Ishikawa (cell line): ENCODE results near the gene KIRREL3.

Experiments used
- CEBPB ChIP-seq: IDR thresholded peaks from 2 replicates; pipeline ENCODE4 v1.6.1; 2012
- CREB1 ChIP-seq: IDR thresholded peaks from 2 replicates; pipeline ENCODE4 v1.6.1; 2012; ENCODE audit warnings: low read depth
- EGR1 ChIP-seq: IDR thresholded peaks from 2 replicates; pipeline ENCODE4 v1.6.1; 2012
- EP300 ChIP-seq: IDR thresholded peaks from 2 replicates; pipeline ENCODE4 v1.6.1; 2012; ENCODE audit warnings: borderline replicate concordance
- FOXM1 ChIP-seq: IDR thresholded peaks from 2 replicates; pipeline ENCODE4 v1.6.1; 2012; ENCODE audit warnings: low read depth, borderline replicate concordance
- MAX ChIP-seq: IDR thresholded peaks from 2 replicates; pipeline ENCODE4 v1.6.1; 2012
- NFIC ChIP-seq: IDR thresholded peaks from 2 replicates; pipeline ENCODE4 v1.6.1; 2012
- RAD21 ChIP-seq: IDR thresholded peaks from 2 replicates; pipeline ENCODE4 v1.6.1; 2012; ENCODE audit warnings: low read depth
- REST ChIP-seq: IDR thresholded peaks from 2 replicates; pipeline ENCODE4 v1.6.1; 2012; ENCODE audit warnings: low read depth, mild to moderate bottlenecking
- TAF1 ChIP-seq: IDR thresholded peaks from 2 replicates; pipeline ENCODE4 v1.6.1; 2012; ENCODE audit warnings: low read depth, mild to moderate bottlenecking
- TCF12 ChIP-seq: IDR thresholded peaks from 2 replicates; pipeline ENCODE4 v1.6.1; 2012; ENCODE audit warnings: low read depth
- USF1 ChIP-seq: IDR thresholded peaks from 2 replicates; pipeline ENCODE4 v1.6.1; 2012
- YY1 ChIP-seq: IDR thresholded peaks from 2 replicates; pipeline ENCODE4 v1.6.1; 2012; ENCODE audit warnings: low read depth

GRCh38 chr11:126413426-126413825, 587.1 kb downstream of the KIRREL3 start:
- no peak for TF ChIP-seq NFIC
- no peak for TF ChIP-seq YY1
- TF ChIP-seq MAX, result no peak
- TF ChIP-seq RAD21, result no peak
- TF ChIP-seq TAF1, result no peak
- no peak for TF ChIP-seq REST
- no peak for TF ChIP-seq USF1
- no peak for TF ChIP-seq EP300
- TF ChIP-seq CEBPB, result no peak
- TF ChIP-seq FOXM1, result no peak
- no peak for TF ChIP-seq EGR1
- TF ChIP-seq CREB1, result no peak
- TF ChIP-seq TCF12, result no peak
